Measurements from ENCODE around the gene EML2.
"Not testable (repeated sequence)": the region's sequence is repeated elsewhere in the genome, so short reads cannot be mapped to it uniquely, and the experiment has no call there.

Gene EML2

DNA sequence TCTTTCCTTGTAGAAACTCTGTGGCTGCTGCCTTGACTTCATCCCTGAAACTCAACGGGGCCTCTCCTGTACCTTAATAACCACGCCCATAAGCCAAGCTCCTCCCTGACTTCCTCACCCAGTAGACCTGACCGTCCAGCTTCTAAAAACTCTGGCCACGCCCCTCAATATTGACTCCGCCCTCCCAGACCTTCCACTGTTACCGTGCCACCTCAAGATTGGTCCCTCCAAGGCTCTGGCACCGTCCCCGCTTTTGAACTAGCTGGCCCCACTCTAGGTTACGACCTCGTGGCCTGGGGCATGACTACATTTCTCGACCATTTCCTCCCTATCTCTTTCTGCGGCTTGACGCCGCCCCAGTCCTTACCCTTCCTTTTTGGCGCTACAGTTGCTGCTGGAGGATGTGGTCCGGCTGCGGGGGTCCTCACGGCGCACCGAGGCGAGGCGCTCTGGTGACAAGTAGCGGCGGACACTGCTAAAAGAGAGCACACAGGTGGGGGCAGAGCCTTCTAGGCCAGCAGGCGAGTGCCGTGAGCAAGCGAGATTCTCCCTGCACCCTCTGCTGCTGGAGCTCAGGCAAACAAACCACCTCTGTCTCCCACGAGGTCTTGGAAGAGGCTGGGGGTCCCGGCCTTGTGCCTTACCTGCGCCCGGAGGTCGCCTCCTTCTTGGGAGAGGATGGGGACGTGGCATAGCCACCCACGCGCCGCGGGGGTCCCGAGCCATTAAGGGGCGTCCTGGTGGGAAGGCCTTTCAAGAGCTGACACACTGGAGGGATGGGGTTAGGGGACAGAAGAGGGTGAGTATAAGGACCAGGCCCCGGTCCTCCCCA is 2.3 kb upstream of the EML2 start:
- peaks cover 17% of the 10 kb centered on the region for H3K4me1 ChIP-seq (ENCODE audit: insufficient read depth, low read length)
- H3K9ac ChIP-seq (ENCODE audit: low read depth, low read length) = peak overlapping the region; percentile 64
- H3K9me3 ChIP-seq (ENCODE audit: control insufficient read depth, insufficient read depth, low read length) = no peaks in the 10 kb centered on the region
- no peaks in the 10 kb centered on the region for H3K36me3 ChIP-seq (ENCODE audit: insufficient read depth, low read length)

- H3K9me3 ChIP-seq (ENCODE audit: control insufficient read depth, insufficient read depth, low read length) = no peaks in the 10 kb centered on the region
- H3K4me1 ChIP-seq (ENCODE audit: insufficient read depth, low read length) = peaks cover 17% of the 10 kb centered on the region
- H3K9ac ChIP-seq (ENCODE audit: low read depth, low read length) = peak overlapping the region; percentile 64
- no peaks in the 10 kb centered on the region for H3K36me3 ChIP-seq (ENCODE audit: insufficient read depth, low read length)
Measured at GRCh38 chr19:45640849-45641273, 1.7 kb upstream of the EML2 start.

- peaks cover 14% of the 10 kb centered on the region; the same call in 1 of the 2 replicates for H3K4me1 ChIP-seq (ENCODE audit: insufficient read depth, low read length)
- H3K9me3 ChIP-seq (ENCODE audit: control insufficient read depth, insufficient read depth, low read length) = no peaks in the 10 kb centered on the region
- no peaks in the 10 kb centered on the region for H3K36me3 ChIP-seq (ENCODE audit: insufficient read depth, low read length)
- peak overlapping the region; percentile 71 for H3K9ac ChIP-seq (ENCODE audit: low read depth, low read length)
Measured at GRCh38 chr19:45637890-45638667, 1.1 kb downstream of the EML2 start.

DNA sequence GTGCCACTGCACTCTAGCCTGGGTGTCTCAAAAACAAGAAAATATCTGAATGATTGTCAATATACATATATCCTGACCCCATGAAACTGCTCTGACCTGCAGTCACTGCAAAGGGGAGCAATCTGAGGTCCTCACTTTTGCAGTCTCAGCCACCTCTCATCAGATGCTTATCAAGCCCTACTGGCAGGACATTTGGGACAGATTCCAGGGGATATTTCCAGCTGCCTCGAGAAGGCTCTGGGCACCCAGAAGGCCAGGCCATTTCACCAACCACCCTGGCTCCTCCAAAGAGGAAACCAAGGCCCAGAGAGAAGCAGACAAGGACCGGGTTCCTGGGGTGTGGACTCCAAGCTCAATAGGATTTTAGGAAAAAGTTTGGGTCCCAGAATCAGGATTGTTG is 2.3 kb downstream of the EML2 start:
- Histone ChIP-seq H3K36me3 (ENCODE audit: insufficient read depth, low read length) (no peaks in the 10 kb centered on the region), H3K9ac (ENCODE audit: low read depth, low read length) (no peak overlapping the region), H3K4me1 (ENCODE audit: insufficient read depth, low read length) (peaks cover 23% of the 10 kb centered on the region; the same call in 1 of the 2 replicates), H3K9me3 (ENCODE audit: control insufficient read depth, insufficient read depth, low read length) (no peaks in the 10 kb centered on the region)

DNA sequence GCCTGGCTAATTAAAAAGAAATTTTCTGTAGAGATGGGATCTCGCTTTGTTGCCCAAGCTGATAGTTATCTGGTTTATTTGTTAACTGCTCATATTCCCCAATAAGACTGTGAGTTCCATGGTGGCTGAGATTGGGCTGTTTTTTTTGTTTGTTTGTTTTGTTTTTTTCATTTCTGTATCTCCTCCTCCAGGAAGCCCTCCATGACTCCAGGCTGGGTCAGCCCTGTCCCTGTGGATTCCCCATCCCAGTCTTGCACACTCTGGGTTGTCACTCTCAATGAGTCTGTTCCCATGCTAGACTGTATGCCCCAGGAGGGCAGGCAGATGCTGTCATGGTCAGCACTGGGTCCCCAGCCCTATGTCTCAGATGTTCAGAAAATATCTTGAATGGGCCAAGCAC is 2.9 kb downstream of the EML2 start:
- Histone ChIP-seq H3K36me3 (ENCODE audit: insufficient read depth, low read length) (no peaks in the 10 kb centered on the region), H3K9me3 (ENCODE audit: control insufficient read depth, insufficient read depth, low read length) (no peaks in the 10 kb centered on the region), H3K9ac (ENCODE audit: low read depth, low read length) (no peak overlapping the region), H3K4me1 (ENCODE audit: insufficient read depth, low read length) (peaks cover 24% of the 10 kb centered on the region; the same call in 1 of the 2 replicates)

DNA sequence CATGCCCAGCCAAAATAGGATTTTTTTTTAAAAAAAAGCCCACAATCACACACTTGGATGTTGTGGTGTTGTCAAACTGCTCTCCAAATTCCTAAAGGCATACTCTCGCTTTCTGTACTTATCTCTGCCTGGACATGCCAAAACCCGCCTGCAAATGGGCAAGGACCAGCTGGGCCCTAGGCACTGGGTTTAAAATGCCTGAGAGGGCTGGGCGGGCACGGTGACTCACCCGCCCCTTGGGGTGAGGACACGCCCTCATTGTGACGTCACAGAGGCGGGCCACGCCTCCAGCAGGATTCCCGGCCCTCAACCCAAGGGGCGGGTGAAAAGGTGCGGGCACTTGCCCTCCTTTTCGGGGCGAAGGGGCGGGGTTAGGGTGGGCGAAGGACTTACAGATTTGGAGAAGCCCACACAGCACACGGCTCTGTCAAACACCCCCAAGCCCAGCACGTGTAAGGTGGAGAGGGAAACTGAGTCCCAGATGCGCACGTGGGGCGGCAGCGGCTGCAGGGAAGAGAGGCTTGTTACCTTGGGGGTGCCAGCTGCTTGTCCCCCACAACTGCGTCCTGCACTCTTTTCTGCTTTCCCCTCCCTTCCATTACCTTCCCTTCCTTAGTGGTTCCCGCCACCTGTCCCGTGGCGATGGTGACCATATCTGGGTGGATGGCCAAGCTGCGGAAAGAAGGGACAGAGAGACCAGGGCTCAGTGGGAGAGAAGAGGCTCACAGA is 6.6 kb downstream of the EML2 start:
- Histone ChIP-seq H3K36me3 (ENCODE audit: insufficient read depth, low read length) (no peaks in the 10 kb centered on the region; the same call in 1 of the 2 replicates), H3K9me3 (ENCODE audit: control insufficient read depth, insufficient read depth, low read length) (no peaks in the 10 kb centered on the region), H3K9ac (ENCODE audit: low read depth, low read length) (peak overlapping the region; percentile 26), H3K4me1 (ENCODE audit: insufficient read depth, low read length) (peaks cover 29% of the 10 kb centered on the region)

GRCh38 chr19:45630463-45630862 is 8.7 kb downstream of the EML2 start:
- no peak overlapping the region for H3K9ac ChIP-seq (ENCODE audit: low read depth, low read length)
- no peaks in the 10 kb centered on the region; the same call in 1 of the 2 replicates for H3K36me3 ChIP-seq (ENCODE audit: insufficient read depth, low read length)
- H3K9me3 ChIP-seq (ENCODE audit: control insufficient read depth, insufficient read depth, low read length) = no peaks in the 10 kb centered on the region
- peaks cover 29% of the 10 kb centered on the region for H3K4me1 ChIP-seq (ENCODE audit: insufficient read depth, low read length)

DNA sequence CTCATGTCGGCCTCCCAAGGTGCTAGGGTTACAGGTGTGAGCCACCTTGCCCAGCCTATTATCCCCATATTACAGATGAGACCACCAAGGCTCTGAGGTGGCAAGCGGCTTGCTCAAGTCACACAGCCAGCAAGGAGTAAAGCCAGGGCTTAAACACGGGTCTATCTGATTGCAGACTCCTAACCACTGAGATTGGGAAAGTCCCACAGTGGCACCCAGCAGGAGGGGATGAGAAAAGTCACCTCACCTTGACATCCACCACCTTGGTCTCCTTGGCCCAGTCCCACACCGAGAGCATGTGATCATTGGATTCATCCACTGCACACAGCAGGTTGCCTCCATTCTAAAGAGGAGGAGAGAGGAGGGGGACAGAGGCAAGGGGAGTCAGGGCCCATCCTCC is 9.5 kb downstream of the EML2 start:
- H3K4me1 ChIP-seq (ENCODE audit: insufficient read depth, low read length) = peaks cover 29% of the 10 kb centered on the region

DNA sequence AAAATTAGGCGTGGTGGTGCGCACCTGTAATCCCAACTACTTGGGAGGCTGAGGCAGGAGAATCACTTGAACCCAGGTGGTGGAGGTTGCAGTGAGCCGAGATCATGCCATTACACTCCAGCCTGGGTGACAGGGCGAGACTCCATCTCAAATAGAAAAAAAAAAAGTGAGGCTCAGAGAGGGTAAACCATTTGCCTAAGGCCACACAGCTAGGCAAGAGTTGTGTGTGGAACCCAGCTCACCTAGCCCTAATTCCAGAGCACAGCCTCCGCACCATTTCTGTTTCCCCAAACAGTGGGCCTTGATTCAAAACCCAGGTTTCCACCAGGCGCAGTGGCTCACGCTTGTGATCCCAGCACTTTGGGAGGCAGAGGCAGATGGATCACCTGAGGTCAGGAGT is 11.0 kb downstream of the EML2 start:
- not testable (repeated sequence) for H3K9ac ChIP-seq (ENCODE audit: low read depth, low read length); H3K36me3 ChIP-seq (ENCODE audit: insufficient read depth, low read length)
- H3K4me1 ChIP-seq (ENCODE audit: insufficient read depth, low read length) = peaks cover 23% of the 10 kb centered on the region

More for the DNA sequence above, 9.5 kb downstream of the EML2 start:
- Histone ChIP-seq H3K36me3 (ENCODE audit: insufficient read depth, low read length) (no peaks in the 10 kb centered on the region; the same call in 1 of the 2 replicates), H3K9me3 (ENCODE audit: control insufficient read depth, insufficient read depth, low read length) (no peaks in the 10 kb centered on the region), H3K9ac (ENCODE audit: low read depth, low read length) (no peak overlapping the region)

DNA sequence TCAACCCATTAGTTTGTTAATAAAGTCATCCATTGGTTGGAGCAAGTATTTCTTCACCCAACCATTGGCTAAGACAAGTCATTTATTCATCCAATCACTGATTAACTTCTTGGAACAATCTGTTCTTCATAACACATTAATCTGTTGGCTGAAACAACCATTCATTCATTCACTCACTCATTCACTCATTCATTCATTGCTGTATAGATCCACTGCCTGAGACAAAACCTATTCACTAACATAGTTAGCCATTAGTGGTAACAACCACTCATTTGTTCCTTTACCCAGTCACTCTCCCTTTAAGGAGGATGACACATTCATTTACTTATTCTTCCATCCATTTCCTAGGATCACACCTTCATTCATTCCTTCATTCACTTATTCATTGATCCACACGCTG is 15.2 kb downstream of the EML2 start:
- Histone ChIP-seq H3K9ac (ENCODE audit: low read depth, low read length) (no peak overlapping the region), H3K36me3 (ENCODE audit: insufficient read depth, low read length) (peaks cover 3% of the 10 kb centered on the region), H3K4me1 (ENCODE audit: insufficient read depth, low read length) (no peaks in the 10 kb centered on the region), H3K9me3 (ENCODE audit: control insufficient read depth, insufficient read depth, low read length) (no peaks in the 10 kb centered on the region)

More for the DNA sequence above, 11.0 kb downstream of the EML2 start:
- H3K9me3 ChIP-seq (ENCODE audit: control insufficient read depth, insufficient read depth, low read length) = not testable (repeated sequence)

- Histone ChIP-seq H3K9ac (ENCODE audit: low read depth, low read length) (no peak overlapping the region), H3K4me1 (ENCODE audit: insufficient read depth, low read length) (no peaks in the 10 kb centered on the region), H3K36me3 (ENCODE audit: insufficient read depth, low read length) (peaks cover 3% of the 10 kb centered on the region), H3K9me3 (ENCODE audit: control insufficient read depth, insufficient read depth, low read length) (no peaks in the 10 kb centered on the region)
Measured at GRCh38 chr19:45621976-45622503, 17.2 kb downstream of the EML2 start.

GRCh38 chr19:45621389-45621788 is 17.8 kb downstream of the EML2 start:
- H3K9me3 ChIP-seq (ENCODE audit: control insufficient read depth, insufficient read depth, low read length) = no peaks in the 10 kb centered on the region
- no peak overlapping the region for H3K9ac ChIP-seq (ENCODE audit: low read depth, low read length)
- peaks cover 3% of the 10 kb centered on the region for H3K36me3 ChIP-seq (ENCODE audit: insufficient read depth, low read length)
- H3K4me1 ChIP-seq (ENCODE audit: insufficient read depth, low read length) = no peaks in the 10 kb centered on the region

DNA sequence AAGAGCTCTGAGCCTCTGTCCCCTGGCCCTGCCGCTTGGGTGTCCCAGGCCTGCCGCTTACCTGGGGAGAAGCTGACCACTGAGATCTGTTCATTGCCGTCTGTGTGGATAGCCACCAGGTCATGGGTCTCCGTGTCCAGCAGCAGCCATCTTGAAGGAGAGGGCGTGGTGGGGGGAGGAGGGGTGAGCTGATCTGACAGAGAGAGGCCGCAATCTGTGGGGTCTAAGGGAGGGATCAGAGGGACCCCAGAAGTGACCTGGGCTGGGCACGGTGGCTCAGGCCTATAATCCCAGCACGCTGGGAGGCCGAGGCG is 22.5 kb downstream of the EML2 start:
- no peaks in the 10 kb centered on the region for H3K9me3 ChIP-seq (ENCODE audit: control insufficient read depth, insufficient read depth, low read length)
- H3K9ac ChIP-seq (ENCODE audit: low read depth, low read length) = peak overlapping the region; percentile 78
- no peaks in the 10 kb centered on the region for H3K4me1 ChIP-seq (ENCODE audit: insufficient read depth, low read length)
- H3K36me3 ChIP-seq (ENCODE audit: insufficient read depth, low read length) = peaks cover 18% of the 10 kb centered on the region; the same call in 1 of the 2 replicates

All from ES-I3 (cell line).